NCI-H2196 (cell line): ENCODE results near the gene CDH12.
"Not testable (repeated sequence)": the region's sequence is repeated elsewhere in the genome, so short reads cannot be mapped to it uniquely, and the experiment has no call there.

Experiments used
- DNase-seq: peaks from one replicate; lab custom pipeline; 2025; ENCODE audit not compliant: unreplicated experiment; lab: John Stamatoyannopoulos, UW

CDH12 gene

DNA sequence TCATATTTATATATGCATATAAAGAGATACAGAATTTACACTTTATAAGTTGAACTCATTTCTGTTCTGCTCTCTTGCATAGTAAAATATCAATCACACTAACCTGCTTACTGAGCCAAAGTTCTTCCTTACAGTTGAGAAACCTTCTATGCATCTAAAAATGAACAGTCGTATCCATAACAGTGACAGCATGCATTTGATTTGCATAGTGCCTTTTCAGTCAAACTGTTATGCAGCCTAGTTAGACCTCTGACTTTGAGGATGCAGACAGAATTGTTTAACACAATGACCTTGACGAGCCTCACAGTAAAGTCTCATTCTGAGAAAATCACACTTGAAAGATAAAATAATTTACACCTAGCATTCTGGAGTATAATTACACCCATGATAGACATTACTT is 683.9 kb downstream of the CDH12 start:
- not testable (repeated sequence) for DNase-seq

DNA sequence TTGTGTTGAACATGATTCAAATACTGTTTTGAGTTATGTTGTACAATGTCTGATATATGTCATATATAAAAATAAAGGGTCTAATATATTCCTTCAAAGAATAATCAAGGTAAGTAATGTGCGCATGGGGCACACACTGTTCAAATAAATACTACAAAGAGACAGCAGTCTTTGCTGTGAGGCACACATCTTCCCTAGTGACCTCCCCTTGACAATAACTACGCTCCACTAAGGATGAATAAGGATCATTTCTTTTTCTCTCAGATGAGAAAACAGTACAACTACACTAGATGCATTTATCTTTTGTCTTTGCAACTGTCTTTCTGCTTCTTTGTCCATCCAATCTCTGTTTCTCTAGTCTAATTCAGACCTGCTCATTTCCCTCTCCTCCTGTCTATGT is 684.4 kb downstream of the CDH12 start:
- not testable (repeated sequence) for DNase-seq

DNA sequence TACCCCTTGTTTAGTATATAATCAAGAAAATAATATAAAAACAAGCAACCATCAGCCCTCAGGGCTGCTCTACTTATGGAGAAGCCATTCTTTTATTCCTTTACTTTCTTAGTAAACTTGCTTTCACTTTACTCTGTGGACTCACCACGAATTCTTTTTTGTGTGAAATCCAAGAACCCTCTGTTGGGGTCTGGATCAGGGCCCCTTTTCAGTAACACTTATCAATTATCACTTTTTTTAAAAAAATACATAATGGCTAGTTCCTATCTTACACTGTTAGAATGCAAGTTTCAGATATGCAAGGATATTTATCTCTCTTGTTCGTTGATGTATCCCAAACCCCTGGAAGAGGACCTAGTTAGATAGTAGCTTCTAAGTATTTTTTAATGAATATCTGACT is 687.2 kb downstream of the CDH12 start:
- not testable (repeated sequence) for DNase-seq

DNA sequence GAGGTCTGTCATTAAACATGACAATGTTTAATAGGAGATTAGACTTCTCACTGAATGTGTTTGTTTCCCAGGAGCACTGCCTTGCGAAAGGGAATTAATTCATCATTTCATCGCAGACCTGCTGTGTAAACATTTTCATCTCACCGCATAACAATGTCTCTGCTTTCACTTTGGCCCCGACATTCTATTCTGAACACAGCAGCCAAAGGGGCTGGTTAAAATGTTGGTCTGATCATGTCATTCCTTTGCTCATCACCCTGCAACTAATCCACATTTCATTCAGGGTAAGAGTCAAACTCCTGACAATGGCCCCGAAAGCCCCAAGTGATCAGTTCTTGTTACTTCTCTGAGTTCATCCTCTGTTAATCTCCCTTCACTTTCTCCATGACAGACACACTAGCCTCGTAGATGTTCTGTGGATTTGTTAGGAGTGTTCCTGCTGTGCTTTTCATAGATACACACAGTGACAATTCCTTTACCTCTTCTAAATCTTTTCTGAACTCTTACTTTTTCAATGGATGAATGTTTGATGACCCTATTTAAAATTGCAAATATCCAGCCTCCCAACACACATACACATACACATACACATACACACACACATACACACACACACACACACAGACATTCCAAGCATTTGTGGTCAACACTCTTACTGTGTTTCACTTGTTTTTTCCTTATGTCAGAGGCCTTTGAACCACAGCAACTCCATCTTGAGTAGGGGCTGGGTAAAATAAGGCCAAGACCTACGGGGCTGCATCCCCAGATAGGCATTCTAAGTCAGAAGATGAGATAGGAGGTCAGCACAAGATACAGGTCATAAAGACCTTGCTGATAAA is 688.0 kb downstream of the CDH12 start:
- DNase-seq = not testable (repeated sequence)

DNA sequence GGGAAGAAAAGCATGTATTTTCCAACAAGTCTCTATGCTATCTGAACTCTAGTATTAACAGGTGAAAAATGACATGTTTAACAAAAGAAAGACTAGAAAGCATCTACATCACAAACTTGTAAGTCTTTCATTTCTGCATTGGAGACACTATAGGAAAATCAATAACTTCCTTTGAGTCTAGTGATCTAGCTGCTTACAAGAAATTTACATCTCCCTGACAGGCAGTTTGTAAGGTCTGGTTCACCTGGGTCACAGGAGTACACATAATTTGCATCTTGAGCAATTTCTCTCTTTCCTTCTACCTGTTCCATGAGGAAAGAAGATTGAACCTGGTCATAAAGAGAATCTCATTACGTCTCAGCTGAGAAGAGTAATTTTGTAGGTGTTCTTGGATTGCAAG is 696.2 kb downstream of the CDH12 start:
- DNase-seq = not testable (repeated sequence)

DNA sequence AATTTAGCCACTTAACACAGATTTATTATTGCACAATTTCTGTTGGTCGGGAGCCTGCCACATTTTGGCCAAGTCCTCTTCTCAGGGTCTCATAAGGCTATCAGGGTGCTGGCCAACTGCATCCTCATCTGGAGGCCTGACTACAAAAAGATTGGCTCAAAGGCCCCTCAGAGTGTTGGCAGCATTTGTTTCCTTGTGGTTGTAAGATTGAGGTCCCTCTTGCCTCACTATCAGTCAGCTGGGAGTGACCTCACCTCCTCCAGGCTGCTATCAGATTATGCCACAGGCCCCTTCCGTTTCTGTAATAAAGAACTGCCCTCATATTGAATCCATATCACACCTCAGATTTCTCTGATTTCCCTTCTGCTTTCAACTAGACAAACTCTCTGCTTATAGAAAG is 698.4 kb downstream of the CDH12 start:
- not testable (repeated sequence) for DNase-seq

DNA sequence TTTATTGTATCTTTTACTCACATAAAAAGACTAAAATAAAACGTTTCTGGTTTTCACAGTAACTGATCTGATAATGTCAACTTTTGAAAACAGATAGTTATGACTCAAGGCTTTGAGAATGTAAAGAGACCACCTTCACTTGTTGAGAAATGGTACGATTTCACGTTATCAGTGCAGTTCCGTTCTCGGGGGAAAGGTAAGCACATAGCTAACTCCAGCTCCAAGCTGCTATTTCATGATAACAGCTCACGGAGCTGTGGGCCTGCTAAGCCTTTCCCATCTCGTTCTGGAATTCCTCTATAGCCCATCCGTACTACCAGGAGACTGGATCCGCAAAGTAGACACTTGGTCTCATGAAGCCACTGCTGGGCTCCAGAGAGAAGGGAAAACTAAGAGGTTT is 701.3 kb downstream of the CDH12 start:
- DNase-seq = not testable (repeated sequence)

DNA sequence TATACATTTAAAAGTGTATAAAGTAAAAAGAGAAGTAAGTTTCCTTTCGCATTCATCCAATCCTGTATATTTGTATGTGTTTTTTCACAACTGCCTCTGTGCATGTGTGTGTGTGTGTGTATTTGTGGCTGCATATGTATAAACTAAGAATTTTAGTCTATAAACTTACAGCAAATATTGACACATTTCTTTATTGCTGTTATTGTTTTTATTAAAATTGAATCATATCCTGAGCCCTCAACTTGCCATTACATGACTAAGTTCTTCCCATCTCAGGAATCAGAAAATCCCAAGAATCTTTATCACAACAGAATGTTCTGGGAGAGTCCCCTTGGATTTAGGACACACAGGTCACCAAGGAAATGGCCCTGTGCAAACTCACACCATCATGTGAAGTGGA is 712.7 kb downstream of the CDH12 start:
- not testable (repeated sequence) for DNase-seq

DNA sequence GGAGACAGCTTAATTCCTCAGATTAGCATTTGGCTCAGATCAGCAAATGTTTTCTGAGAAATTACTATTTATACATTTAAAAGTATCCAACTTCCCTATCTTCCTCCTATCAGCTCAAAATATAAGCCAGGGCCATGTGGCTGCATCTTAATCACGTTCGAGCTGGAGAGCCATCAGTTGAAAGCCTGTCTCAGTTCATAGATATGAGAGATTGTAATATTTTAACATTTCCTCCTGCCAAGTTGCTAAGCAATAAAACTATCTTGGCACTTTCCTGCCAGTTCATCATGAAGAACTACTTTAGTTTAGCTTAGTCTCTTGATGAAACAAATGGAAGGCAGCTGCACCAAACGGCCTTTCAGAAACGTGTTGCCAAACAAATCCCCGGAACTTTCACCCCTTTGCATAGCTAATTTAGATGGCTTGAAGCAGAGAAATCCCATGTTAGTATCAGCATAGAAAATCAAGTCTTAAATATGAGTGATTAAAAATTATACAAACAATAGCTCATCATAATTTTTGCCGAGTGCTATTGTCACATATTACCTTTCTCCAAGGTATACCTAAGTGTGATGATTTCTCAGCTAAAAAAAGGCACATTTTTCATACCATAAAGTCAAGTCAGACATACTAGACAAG is 713.4 kb downstream of the CDH12 start:
- not testable (repeated sequence) for DNase-seq

DNA sequence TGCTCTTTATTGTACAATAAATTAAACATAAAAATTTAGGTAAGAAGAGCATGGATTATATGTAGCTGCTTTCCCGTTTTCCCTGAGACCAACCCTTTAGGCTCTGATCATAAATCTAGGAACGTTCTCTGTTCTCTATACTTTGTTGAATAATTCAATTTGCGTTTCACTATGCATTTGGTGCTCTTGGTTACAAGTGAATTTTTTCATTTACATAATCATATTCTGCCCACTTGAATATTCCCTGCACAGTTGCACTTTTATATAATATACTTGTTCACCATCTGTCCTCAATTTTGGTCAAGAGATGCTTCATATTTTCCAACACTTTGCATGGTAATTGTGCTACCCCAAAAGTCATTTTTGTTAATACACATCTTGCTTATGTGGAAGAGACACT is 741.8 kb downstream of the CDH12 start:
- DNase-seq = no peak

DNA sequence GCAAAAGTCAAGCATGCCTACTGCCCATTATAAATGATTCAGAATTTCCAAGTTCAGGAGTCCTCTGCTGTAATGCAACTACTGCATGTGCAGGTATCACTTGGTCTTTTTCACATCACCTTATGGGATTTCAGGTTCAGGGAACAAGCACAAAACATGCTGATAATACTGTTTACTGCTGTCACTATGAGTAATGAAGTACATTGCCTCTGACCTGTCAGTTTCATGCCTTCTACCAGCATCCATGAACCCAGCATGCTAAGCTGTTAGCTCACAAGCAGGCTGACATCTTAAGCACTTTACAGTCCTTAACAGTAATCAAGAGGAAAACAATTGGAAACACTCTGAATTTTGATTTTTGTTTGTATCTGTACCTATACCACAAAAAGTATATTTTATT is 743.8 kb downstream of the CDH12 start:
- no peak for DNase-seq

DNA sequence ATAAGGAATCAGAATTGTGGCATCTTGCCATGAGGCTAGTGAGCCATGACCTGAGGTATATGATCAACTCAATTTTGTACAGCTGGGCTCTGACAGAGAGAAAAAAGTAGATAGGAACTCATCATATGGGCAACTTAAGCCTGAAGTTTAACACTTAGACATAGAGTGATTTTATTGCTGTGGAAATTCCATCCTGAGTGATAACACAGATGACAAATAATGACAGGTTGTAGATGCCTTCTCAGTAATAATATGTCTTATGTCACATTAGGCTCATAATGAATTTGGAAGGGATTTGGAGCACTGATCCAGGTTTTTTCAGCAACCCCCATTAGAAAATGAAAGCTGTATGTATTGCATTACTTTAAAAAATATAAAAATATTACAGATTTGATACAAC is 744.6 kb downstream of the CDH12 start:
- DNase-seq = no peak

DNA sequence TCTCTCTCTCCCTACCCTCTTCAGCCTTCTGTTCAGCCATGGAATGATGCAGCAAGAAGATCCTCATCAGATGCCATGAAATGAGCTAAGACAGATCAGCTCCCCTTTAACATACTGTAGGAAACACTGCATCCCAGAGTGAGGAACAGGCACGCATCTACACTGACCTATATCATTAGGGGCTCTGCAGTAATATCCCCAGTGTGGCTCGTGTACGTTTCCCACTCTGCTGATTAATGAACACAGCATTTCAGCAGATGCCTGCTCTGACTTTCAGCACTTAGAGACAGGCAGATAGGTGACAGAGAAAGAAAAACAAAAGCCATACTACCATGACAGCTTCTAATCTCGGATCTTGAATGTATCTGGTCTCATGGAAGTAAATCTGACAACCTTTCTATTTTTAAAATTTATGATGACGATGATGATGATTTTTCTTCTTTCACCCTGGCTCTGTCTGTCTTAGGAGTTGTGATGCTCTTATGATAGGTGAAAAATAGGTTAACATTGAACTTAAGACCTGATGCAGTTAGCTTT is 750.3 kb downstream of the CDH12 start:
- no peak for DNase-seq

DNA sequence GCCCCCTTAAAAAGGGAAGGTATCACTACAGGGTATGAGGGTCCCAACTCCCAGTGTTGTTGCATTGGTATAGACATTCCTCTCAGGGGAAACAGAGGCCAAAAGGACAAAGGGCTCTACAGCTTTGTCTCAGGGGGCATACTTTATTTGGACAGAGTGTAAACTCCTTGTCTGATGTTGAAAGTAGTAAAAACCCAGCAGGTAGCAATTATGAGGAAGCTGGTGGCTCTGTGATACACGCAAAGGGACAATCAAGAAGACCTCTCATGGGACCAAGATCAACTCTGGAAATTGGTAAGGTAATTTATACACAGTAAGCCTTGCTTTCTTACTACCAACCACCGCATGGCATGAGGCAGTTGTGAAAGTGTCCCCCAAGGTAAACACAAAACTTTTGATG is 764.6 kb downstream of the CDH12 start:
- DNase-seq = no peak

DNA sequence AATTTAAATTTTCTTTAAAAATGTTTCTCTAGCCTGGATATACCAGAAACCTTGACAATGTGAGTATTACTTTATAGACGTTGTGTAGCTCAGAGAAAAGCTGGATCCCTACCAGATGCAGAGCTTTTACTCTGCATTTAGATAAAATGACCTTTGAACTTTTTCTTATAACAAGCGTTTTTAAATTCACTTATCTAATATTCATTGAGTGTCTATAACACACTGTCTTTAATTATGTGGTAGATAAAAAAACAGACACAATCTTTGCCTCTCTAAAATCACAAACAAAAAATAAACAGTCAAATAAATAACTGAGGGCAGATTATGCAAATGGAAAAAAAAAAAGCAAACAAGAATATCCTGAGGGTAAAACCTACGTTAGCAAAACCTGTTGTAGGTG is 773.6 kb downstream of the CDH12 start:
- DNase-seq = no peak

DNA sequence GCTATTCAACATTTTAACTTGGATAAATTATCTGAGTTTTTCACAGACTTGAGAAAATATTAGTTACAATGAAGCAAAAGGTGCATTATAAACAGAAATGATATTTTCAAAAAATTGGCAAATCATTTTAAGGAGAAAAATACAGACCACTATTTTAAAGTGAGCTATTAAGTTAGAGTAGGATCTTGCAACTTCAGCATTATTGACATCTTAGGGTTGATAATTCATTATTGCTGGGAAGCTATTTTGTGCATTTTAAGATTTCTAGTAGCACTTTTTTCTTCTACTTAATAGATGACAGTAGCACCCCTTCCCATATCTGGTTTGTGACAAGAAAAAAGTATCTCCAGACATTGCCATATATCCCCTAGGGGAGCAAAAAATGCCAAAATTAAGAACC is 774.1 kb downstream of the CDH12 start:
- DNase-seq = no peak

DNA sequence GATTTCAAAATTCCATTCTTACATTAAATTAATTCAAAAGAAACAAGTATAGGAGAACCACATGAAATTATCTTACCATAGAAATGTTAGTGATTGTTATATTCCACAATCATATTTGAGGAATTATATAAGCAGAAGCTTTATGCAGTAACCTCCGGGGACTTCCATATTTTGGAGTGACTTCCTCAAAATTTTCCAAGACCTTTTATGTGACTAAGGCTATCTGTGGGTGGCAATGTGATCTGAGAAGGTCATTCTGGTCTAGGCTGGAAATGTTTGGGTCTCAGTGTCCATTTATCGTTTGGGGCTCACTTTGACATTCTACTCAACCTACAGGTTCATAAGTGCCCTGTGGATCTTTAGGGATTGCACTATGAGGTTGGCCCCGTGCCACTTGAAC is 776.6 kb downstream of the CDH12 start:
- no peak for DNase-seq

DNA sequence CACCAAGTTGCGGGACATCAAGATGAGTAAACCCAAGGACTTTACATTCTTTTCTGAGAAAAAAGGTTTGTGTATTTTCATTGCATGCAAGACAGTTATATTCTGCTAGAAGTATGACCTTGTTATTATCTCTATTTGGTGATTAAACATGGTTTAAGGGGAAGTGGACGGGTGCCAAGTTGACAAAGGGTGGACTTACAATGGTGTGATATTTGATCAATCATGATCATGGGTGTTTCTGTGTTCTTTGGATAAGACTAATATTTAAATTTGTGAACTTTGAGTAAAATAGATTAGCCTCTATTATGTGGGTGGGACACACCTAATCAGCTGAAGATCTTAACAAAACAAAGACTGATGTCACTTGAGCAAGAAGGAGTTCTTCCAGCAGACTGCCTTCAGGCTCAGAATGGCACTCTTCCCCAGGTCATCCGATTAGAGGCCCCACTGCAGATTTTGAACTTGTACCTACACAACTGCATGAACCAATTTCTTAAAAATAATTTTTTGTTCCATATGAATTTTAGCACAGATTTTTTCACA is 782.9 kb downstream of the CDH12 start:
- DNase-seq = no peak

DNA sequence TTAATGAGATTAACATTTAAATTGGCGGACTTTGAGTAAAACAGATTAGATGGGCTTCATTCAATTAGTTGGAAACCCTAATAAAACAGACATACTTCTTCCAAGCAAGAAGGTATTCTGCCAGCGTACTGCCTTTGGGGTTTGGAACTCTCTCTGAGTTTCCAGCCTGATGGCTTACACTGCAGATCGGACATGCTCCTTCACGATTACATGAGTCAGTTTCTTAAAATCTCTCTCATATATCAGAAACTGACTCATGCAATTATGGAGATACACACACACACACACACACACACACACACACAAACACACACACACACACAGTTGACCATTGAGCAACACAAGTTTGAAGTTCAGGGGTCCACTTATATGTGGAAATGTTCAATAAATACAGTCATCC is 789.4 kb downstream of the CDH12 start:
- DNase-seq = no peak

DNA sequence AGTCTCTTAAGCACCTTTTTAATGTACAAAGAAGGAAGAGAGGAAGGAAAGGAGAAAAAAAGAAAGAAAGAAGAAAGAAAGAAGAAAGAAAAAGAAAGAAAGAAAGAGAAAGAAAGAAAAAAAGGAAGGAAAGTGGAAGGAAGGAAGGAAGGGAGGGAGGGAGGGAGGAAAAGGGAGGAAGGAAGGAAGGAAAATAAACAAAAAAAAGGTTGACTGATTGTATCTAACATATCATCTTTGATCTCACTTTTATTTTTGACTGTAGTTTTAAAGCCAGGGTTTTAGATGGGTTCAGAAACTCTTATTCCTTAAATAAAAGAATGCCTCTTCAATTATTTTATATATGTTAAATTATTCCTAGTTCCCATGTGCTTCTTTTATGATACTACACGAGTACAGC is 794.5 kb downstream of the CDH12 start:
- DNase-seq = no peak

DNA sequence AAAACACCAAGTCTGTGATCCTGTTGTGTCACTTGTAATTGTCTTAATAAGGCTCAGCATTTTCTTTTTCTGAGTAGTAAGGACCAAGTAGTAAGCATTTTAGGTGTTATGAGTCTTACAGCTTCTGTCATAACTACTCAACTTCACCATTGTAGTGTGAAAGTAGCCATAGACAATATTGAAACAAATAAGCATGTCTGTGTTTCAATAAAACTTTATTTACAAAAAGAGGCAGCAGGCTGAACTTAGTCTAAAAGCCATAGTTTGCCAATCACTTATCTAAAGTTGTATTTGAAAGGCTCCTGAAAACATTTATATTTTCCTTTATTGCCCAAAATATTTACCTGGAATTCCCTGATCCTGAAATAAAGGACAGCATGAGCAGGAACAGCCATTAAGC is 796.1 kb downstream of the CDH12 start:
- DNase-seq = no peak

DNA sequence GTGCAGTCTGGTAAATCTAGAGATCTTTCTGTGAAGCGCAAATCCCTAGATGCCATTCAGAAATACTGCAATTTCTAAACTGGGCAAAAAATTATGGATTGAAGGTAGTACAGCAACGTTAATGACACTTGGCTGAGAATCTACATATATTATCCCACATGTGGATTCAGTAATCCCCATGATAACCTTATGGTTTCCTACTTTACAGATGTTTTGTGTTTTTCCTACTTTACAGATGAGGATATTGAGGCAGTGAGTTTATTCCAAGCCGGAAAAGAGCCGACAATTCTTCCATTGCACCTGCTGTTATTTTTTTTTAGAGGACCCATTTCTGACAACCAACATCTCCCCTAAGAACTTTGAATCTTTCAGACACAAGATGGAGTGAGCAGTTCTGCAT is 796.5 kb downstream of the CDH12 start:
- no peak for DNase-seq
